COR-L47 (cell line): ENCODE data around the gene PLCE1.
"Not testable (repeated sequence)": the region's sequence is repeated elsewhere in the genome, so short reads cannot be mapped to it uniquely, and the experiment has no call there.

Experiments
- DNase-seq: peaks from one replicate; lab custom pipeline; 2025; lab: John Stamatoyannopoulos, UW

Gene PLCE1

DNA sequence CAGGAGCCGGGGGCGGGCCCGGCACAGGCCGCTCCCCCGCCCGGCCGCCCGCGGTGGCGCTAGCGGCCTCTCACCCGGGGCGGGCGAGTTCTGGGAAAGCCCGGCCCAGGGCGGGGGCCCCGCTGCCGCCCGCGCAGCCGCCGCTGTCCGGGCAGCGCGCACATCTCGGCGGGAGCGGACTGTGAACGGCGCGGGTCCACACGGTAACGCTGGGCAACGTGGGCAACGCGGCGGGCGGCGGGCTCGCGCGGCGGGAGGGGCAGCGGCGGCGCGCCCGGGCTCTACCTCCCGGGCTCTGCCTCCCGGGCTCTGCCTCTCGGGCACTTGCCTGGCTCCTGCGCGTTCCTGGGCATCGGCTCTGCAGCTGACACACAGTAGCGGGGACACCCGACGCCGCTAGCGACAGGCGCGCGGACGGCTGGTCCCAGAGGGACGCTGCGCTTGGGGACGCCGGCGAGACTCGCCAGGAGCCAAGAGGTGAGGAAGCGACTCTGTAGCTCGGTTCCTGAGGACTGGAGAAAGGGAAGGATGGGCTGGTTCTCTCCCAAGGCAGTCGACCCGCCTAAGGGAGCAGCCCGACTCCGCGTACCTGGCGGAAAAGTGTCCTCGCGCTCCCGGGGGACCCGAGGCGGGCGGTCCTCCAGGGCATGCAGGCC, at the start of gene PLCE1:
TSS of gene PLCE1 (plus strand) at position 150 of the 656 bp plus-strand sequence. CDS start 37,116 bp downstream, outside the sequence.
- peak; percentile 40 for DNase-seq

DNA sequence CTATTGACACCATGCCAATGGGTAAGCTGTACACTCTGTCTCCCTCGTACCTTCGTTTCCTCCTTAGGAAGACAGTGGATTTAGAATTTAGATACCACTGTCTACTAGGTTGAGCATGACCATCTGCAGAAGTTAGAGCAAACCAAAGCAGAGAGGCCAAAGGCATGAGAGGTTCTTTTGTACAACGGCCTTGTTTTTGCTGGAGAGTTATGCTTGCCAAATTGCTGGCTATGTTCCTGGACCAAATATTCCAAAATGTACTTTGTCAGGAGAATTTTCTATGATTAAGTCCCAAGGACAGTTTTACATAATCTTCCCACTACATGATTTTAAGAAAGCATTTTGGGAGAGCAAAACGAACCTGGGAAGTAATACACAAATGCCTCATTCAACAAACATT, 47.9 kb upstream of the PLCE1 start:
- no peak for DNase-seq

- DNase-seq: no peak
These were observed 46.7 kb upstream of the PLCE1 start for GRCh38 chr10:93947055-93947454.

- no peak for DNase-seq
These were observed 46.2 kb upstream of the PLCE1 start for GRCh38 chr10:93947524-93947923.

DNA sequence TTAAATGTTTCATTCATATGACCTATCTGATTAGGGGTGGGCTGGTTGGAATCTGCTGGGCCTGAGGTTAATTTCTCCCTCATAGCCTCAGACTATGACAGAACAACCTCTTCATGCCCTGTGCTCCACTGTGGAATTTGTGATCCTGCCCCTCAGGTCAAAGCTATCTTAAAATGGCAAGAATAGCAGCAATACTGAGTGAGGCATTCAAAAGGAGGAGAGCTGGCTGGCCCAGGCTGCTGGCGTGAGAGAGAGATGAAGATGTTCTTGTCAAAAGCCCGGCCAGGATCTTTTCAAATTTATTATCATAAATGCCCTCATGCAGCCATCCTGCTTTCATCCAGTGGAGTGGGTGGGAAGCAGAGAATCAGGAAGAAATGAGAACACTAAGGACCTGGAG, 41.8 kb upstream of the PLCE1 start:
- no peak for DNase-seq

GRCh38 chr10:93954299-93954698, 39.4 kb upstream of the PLCE1 start:
- no peak for DNase-seq

DNA sequence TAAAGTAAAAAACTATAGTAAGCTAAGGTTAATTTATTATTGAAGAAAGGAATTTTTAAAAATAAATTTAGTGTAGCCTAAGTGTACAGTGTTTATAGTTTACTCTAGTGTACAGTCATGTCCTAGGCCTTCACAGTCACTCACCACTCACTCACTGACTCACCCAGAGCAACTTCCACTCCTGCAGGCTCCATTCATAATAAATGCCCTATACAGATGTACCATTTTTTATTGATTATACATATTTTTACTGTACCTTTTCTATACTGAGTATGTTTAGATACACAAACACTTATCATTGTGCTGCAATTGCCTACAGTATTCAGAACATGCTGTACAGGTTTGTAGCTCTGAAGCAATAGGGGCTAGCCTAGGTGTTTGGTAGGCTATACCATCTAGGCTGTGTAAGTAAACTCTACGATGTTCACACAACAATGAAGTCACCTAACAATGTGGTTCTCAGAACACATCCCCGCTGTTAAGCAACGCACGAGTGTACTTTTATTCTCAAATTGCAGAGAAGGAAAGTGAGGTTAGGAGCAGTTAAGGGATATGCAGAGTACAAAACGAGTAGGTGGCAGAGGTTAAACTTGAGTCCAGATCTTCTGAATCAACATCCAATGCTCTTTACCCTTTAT, 38.9 kb upstream of the PLCE1 start:
- no peak for DNase-seq

DNA sequence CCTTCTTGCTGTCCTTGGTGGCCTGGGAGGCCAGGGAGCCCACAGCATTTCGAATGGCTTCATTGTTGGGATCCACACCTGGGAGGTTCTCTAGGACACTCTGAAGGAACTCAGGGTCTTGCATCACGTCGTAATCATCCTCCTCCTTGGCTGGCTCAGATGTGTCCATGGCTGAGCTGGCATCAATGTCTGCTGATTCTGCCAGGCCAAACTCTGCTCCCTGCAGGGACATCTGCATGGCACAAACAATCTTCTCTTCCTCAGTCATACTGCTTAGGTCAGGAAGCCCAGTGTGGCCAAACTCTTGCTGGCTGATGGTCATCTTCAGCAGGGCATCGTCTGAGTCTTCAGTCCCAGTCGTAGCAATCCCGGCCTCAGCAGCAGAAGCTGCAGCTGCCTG, 34.9 kb upstream of the PLCE1 start:
- DNase-seq: no peak

DNA sequence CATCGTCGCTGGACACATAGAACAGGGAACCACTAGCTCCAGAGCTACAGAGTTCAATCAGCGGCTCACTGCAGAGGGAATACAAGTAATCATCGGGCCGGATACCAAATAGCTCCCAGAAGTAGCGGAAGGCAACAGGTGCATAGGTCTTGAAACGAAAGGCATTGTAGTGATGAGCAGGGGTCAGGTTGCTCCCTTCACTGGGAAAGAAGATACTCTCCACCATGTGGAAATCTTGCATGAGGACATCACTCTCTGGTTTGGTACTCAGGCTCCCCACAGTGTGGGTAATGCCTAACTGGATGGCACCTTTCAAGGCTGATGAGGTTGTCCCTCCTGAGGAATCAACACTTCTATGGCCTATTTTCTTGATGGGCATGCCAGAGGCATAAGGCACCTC, 32.7 kb upstream of the PLCE1 start:
- DNase-seq: not testable (repeated sequence)

DNA sequence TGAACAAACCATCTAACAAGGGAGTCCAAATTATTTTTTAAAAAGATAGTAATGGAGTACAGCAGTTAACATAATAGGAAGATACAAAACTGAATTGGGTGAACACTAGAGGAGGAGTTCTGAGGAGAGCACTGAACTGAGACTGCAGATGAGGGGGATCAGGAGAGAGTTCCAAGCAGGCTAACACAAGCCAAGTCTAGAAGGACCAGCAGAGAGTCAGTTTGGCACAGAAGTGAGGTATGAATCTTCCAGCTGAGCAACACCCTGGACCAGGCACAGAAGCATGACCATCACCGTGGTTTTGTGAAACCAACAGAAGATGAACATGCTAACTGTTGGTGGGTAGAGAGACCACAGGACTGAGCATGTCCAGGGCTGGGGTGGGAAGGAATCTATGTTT, 30.8 kb upstream of the PLCE1 start:
- DNase-seq: no peak

GRCh38 chr10:93963434-93963833, 30.3 kb upstream of the PLCE1 start:
- DNase-seq: no peak

DNA sequence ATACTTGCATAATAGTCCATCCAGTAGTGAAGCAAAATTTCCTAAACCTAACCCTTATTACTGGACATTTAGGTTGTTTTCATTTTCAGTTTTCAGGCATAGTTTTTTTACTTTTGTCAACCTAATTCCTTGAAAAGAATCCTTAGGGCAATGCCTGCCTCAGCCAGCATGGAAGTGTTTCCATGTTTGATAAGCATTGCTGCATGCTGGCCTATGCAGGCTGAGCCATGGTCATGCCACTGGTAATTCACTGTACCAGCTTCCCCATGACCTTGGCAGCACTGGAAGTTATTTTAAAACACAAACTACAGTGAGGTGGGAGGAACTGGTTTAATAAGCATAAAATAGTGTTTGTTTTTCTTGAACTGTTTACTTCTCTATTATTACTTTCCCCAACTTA, 27.8 kb upstream of the PLCE1 start:
- DNase-seq: no peak

DNA sequence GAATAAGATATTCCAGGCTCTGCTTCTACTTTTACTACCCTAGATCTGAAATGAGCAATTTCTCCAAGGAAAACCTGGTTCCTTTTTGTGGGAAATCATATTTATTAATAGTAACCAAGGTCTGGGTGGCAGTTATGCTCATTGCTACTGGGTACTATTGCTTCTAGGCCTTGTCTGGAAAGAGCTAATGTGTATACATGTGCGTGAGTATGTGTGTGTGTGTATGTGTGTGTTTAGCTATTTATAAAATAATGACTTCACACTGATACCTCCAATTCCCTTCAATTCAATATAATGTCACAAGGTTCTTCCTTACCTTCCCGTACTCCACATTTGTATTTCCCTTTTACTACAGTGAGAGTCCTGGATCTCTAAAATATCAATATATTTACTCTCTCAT, 26.0 kb upstream of the PLCE1 start:
- DNase-seq: no peak

- DNase-seq: no peak
These were observed 25.2 kb upstream of the PLCE1 start for GRCh38 chr10:93968540-93968945.

GRCh38 chr10:93970433-93971010, 23.2 kb upstream of the PLCE1 start:
- DNase-seq: not testable (repeated sequence)

- DNase-seq: no peak
These were observed 19.8 kb upstream of the PLCE1 start for GRCh38 chr10:93973748-93974445.

- no peak for DNase-seq
These were observed 16.3 kb upstream of the PLCE1 start for GRCh38 chr10:93977442-93977841.

DNA sequence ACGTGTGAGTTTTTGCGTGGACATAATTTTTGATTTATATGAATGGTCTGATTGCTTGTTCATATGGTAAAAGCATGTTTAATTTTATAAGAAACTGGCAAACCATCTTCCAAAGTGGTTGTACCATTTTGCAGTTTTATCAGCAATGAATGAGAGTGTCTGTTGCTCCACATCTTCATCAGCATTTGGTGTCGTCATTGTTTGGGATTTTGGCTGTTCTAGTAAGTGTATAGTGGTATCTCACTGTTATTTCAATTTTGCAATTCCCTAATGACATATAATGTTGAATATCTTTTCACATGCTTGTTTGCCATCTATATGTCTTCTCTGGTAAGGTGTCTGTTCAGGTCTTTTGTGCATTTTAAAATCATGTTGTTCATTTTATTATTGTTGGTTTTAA, 13.2 kb upstream of the PLCE1 start:
- DNase-seq: no peak

GRCh38 chr10:93991114-93991513, 2.6 kb upstream of the PLCE1 start:
- DNase-seq: no peak

DNA sequence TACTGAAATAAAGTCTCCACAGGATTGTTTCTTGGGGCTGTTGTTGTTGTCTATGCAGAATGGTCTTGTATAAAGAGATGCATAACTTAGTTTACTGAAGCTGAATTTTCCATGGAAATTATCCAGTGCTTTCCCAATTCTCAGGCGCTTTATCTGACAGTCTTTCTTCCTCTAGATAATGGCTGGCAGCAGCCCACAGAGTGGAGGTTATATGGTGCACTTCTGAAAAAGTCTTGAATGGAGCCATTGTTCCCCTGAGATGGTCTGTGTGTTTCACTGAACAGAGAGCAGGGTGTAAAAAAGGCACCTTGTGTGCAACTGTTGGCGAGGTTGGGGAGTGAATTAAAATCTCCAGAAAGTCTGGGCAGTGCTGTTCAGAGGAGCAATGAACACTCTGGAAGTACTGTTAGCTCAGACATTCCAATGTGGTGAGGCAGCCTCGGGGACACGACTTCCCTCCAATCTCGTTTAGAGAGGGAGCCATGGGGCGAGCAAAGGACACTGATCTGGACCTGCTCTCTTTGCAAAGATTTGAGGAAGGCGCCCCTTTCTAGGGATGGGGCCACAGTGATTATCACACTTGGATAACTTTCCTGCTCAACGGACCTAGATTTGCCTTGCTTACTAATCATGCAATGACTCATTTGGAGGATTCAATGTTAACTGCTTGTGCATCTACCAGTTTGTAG, 2.0 kb upstream of the PLCE1 start:
- DNase-seq: no peak

DNA sequence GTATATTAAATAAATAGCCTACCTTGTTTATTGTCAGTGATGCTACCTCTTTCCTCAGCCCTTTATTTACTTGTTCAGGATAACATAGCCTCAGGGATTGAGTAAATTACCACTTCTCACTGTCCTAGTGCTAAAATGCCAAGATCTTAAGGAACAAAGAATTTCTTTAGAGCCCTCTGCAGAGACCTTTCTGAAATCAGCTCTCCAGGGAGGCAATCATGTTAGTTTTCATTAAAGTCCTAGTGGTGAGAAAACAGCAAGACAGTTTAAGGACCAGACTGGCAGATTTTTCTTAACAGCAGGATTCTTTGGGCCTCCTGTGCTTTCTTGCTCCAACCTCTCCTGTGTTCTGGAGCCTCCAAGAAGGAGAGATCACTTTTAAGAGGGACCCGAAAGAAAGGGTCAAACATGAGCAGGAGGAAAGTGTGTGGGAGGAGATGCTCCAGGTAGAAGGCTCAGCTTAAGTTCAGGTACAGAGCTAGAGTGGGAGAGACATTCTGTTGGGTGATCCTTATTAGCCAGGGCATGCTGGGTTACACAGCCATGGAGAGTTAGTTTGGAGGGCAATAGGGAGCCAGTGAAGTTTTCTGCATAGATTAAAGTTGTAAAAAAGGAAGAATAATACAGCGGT, 1.2 kb upstream of the PLCE1 start:
- DNase-seq: no peak

GRCh38 chr10:93993414-93993781, 333 bp upstream of the PLCE1 start:
- no peak for DNase-seq
